ENCODE results near the gene TBXA2R.

GRCh38 chr19:3612330-3612729, 5.7 kb upstream of the TBXA2R start:
- TF ChIP-seq CTCF (IDR thresholded peaks at IDR 0.05; ENCODE audit: poor library complexity): no peak
- no peak for TF ChIP-seq EZH2phosphoT487 (IDR thresholded peaks at IDR 0.05; ENCODE audit: low read depth, severe bottlenecking, unreplicated experiment)
